Testis (tissue), 3 donors: ENCODE data around the gene ARHGAP5. TPM values are rescaled to one million over a fixed set of nuclear protein-coding genes. Genes with fewer than 3 reads are reported as not detected.

Experiments used
- DNase-seq: peaks from one replicate; pipeline ENCODE4 v3.0.0-alpha.2; 2019
- H3K27ac ChIP-seq, 2 donors: fragments of 200-600 bp; sonication (generic); one replicate each; pipeline ENCODE4 v1.5.1; 2019
- H3K27me3 ChIP-seq: fragments of 200-600 bp; sonication (generic); one replicate; pipeline ENCODE4 v1.5.1; 2019
- H3K36me3 ChIP-seq: fragments of 200-600 bp; sonication (generic); one replicate; pipeline ENCODE4 v1.5.1; 2017; ENCODE audit warnings: low read depth; ENCODE audit errors: missing control alignments
- H3K4me1 ChIP-seq: fragments of 200-600 bp; sonication (generic); one replicate; pipeline ENCODE4 v1.5.1; 2019
- H3K4me3 ChIP-seq, 2 donors: fragments of 200-600 bp; sonication (generic); one replicate each; pipeline ENCODE4 v1.5.1; 2017 to 2019
- H3K9me3 ChIP-seq: fragments of 200-600 bp; sonication (generic); one replicate; pipeline ENCODE4 v1.5.1; 2017
- POLR2A ChIP-seq: fragments of 450-650 bp; IDR thresholded peaks from one replicate; pipeline ENCODE4 v1.6.1; 2017; ENCODE audit warnings: antibody characterized with exemption, mild to moderate bottlenecking, moderate library complexity
- WGBS, 2 donors: methylation state at CpG; one replicate each; pipeline ENCODE4 v1.1.5; 2018; 5-methylcytosine and 5-hydroxymethylcytosine counted together
- intact Hi-C: fragments of 100-400 bp; cut with DNase I; formaldehyde crosslinking; loops from one replicate; pipeline ENCODE4 v1.15.1; 2023; ENCODE audit warnings: low total_unique reads
- polyA plus RNA-seq: library from polyadenylated mRNA; stranded (reverse); fragments of 350-450 nt; fragmentation: Illumina TruSeq; extraction: RNeasy Lipid Tissue Mini Kit (QIAGEN cat#74804); gene quantifications from one replicate; pipeline ENCODE4 v1.2.3, GENCODE V29; 2014; ENCODE audit warnings: low read depth, low replicate concordance; ENCODE audit not compliant: insufficient read depth
- total RNA-seq, 2 donors: library from RNA; depleted of rRNA; stranded (reverse); fragments of >200 nt; gene quantifications; one replicate each; pipeline ENCODE4 v1.2.3, GENCODE V29; 2016
- TF ChIP-seq, protein P1 (sequence below), 3 experiments: fragments of 450-650 bp in 2 of 3; fragments of 200-600 bp in 1 of 3; sonication (generic) in 1 of 3; IDR thresholded peaks; one replicate each; pipeline ENCODE4 v1.5.1; 2016 to 2019; ENCODE audit warnings: antibody characterized with exemption in 3 of 3, mild to moderate bottlenecking in 2 of 3, moderate library complexity in 1 of 3

The ARHGAP5 gene
- total and polyA plus RNA-seq, 3 donors from 2014 or later, result 41.5 to 161 (median 115) TPM

DNA sequence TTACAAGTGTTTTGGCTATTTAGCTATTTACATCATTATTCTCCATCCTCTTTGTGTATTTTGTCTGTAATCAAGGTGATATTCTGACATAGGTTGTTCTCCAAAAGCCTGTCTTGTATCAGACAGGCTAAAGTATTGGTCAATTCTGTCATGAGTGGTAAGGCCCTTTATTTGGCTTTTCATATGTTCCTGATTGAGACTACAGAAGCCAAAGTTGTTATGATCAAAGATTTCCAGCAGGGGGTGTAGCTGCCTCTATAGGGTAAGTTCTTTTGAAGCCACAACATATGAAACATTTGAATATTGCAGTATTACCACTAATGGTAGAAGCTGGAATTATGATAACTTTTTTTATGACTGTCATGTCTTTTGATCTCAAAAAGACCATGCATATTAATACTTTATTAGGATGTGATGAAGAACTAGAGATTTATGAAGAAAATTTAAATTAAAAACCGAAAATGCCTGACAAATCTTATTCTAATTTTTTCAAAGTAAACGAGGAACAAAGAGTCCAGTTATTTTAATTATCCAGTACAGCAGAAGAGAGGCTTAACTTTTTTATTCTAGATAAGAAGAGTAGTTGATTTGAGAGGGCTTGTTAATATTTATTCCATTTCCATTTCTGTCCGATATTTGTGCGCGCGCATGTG lies 3.4 kb upstream of the ARHGAP5 start:
- H3K4me1 ChIP-seq, result peaks cover 4% of the 10 kb centered on the region
- no peaks in the 10 kb centered on the region for H3K9me3 ChIP-seq
- intact Hi-C loops, result no loop called here
- TF ChIP-seq, protein P1, sequence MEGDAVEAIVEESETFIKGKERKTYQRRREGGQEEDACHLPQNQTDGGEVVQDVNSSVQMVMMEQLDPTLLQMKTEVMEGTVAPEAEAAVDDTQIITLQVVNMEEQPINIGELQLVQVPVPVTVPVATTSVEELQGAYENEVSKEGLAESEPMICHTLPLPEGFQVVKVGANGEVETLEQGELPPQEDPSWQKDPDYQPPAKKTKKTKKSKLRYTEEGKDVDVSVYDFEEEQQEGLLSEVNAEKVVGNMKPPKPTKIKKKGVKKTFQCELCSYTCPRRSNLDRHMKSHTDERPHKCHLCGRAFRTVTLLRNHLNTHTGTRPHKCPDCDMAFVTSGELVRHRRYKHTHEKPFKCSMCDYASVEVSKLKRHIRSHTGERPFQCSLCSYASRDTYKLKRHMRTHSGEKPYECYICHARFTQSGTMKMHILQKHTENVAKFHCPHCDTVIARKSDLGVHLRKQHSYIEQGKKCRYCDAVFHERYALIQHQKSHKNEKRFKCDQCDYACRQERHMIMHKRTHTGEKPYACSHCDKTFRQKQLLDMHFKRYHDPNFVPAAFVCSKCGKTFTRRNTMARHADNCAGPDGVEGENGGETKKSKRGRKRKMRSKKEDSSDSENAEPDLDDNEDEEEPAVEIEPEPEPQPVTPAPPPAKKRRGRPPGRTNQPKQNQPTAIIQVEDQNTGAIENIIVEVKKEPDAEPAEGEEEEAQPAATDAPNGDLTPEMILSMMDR (IDR thresholded peaks at IDR 0.05), result peak; percentile 61 to 68 (median 63)
- TF ChIP-seq POLR2A, result no peak
- H3K4me3 ChIP-seq, result no peak overlapping the region
- 74 to 80% methylated on average over 6 of the region's 6 CpGs for WGBS, 2 donors
- H3K27ac ChIP-seq, result peak overlapping the region in 1 of 2 donors; percentile 12
- peak; percentile 77 for DNase-seq
- H3K36me3 ChIP-seq, result no peaks in the 10 kb centered on the region
- H3K27me3 ChIP-seq, result no peaks in the 10 kb centered on the region

DNA sequence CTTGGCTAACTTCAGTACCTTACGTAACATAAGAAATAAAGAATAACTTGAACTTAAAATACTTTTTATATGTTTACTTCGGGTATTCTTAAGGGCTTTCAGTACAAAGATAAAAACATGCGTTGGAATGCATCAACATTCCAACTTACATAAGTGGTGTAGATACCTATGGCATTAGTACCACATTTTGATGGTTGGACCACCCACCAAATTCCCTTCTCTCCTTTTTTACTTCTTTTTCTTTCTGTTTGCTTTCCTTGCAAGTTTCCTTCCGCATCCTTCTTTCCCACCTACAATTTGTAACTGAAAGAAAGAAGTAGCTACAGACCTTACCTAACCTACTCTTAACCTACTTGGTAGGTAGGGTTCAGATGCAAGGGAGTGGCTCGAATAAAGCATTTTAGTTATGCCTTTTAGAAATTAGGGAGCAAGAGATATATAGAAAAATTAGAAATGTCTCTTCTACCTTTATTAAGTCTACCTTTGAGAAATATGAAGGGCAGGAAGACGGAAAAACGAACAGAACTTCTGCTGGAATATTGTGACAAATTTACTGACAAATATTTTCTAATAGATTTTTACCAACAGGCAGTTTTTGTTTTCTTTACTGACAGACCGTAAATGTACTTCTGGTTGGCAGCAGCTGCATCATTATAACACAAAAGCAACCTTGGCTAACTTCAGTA lies 2.1 kb upstream of the ARHGAP5 start:
- 38 to 51% methylated on average over 8 of the region's 8 CpGs for WGBS, 2 donors
- DNase-seq, result no peak
- no peaks in the 10 kb centered on the region for H3K9me3 ChIP-seq
- H3K27me3 ChIP-seq, result no peaks in the 10 kb centered on the region
- peak overlapping the region; percentile 96 to 97 for H3K4me3 ChIP-seq
- no peak for TF ChIP-seq POLR2A
- TF ChIP-seq, protein P1 (IDR thresholded peaks at IDR 0.05), result no peak
- peaks cover 9% of the 10 kb centered on the region for H3K4me1 ChIP-seq
- intact Hi-C loops, result no loop called here
- H3K36me3 ChIP-seq, result no peaks in the 10 kb centered on the region
- H3K27ac ChIP-seq, result peak overlapping the region; percentile 99

DNA sequence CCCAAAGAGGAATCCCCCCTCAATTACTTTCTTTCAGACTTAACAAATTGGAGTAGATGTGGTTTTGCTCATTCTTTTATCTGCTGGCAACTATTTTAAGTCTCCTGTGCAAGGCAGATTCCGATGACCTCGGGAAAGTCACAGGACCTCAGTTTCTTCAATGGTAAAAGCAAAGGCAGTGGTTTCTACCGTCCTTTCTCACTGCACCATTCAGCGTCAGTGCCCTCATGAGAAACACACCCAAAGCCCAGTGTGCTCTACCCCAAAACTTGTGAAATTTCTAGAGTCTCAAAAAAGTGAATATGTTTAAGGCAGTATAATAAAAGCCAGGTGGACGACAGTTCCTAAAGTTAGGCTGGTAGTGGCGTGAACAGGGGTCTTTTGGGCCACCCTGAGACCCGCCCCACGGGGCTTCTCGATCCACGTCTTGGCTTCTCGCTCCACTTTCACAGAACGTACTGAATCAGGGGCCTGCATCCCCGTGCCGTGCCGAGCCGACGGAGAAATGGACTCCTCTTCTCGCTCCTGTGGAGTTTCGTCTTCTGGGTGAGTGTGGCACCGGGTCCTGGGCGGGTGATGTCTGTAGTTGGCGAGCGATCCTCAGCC lies 1.3 kb upstream of the ARHGAP5 start:
- TF ChIP-seq POLR2A, result no peak
- TF ChIP-seq, protein P1 (IDR thresholded peaks at IDR 0.05), result no peak
- Histone ChIP-seq H3K36me3 (no peaks in the 10 kb centered on the region), H3K27me3 (no peaks in the 10 kb centered on the region), H3K4me1 (peaks cover 9% of the 10 kb centered on the region), H3K27ac (peak overlapping the region; percentile 99), H3K4me3 (peak overlapping the region; percentile 96 to 97), H3K9me3 (no peaks in the 10 kb centered on the region)
- DNase-seq, result peak; percentile 51
- 0 to 1% methylated on average over 22 to 23 of the region's 23 CpGs for WGBS, 2 donors
- intact Hi-C loops, result loop anchor here (2.0 kb wide), 1 partner anchor 127 kb away; the partner anchor contains the start of genes RNU6-7 and RNU6-8

DNA sequence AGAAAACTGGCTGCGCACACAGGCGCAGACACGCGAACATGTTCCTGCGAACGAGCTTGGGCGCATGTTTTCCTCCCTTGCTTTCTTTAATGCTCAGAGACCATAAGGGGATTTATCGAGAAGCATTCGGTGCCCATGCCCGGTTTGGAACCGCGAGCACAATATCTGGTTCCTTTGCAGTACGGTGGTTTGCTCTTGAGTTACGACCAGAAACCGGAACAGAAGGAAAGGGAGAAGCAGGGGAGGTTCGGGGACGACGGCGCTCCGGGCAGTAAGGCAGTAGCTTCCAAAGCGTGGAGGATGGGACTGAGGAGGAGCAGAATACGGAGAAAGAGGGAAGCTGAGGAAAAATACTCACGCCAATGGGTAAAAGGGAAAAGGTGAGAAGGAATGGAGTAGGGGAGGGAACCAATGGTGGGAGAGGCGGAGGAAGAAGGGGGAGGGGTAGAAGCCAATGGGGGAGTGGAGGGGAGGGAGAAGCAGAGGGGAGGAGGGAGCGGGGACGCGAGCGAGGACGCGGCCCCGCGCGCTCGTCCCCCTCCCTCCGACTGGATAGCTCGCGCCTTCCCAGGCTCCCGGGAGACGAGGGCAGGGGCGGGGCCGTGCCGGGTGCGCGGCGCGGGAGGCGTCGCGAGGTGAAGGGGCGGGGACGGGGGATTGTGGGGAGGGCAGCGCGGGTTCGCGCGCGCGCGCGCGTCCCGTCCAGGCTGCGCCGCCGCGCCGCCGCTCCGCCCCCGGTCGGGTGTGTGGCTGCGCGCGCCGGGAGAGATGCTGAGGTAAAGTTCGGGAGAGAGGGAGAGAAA lies 625 bp upstream of the ARHGAP5 start:
- WGBS, 2 donors, result 1 to 2% methylated on average over 46 to 76 of the region's 76 CpGs
- H3K9me3 ChIP-seq, result no peaks in the 10 kb centered on the region
- no peaks in the 10 kb centered on the region for H3K27me3 ChIP-seq
- DNase-seq, result peak; percentile 96
- TF ChIP-seq, protein P1 (IDR thresholded peaks at IDR 0.05), result no peak
- TF ChIP-seq POLR2A, result no peak
- no peaks in the 10 kb centered on the region for H3K36me3 ChIP-seq
- H3K4me1 ChIP-seq, result peaks cover 9% of the 10 kb centered on the region
- H3K27ac ChIP-seq, result peak overlapping the region; percentile 99
- intact Hi-C loops, result loop anchor here (2.0 kb wide), 1 partner anchor 126 kb away; the partner anchor contains the start of genes RNU6-7 and RNU6-8
- peak overlapping the region; percentile 96 to 97 for H3K4me3 ChIP-seq
